SK-N-SH (cell line): ENCODE data around the gene QSOX1. TPM values are rescaled to one million over a fixed set of nuclear protein-coding genes. Genes with fewer than 3 reads are reported as not detected.

Experiments used
- CTCF ChIA-PET: fragments of 300-600, 350-600 bp; formaldehyde crosslinking; extraction: SDS; loops from one replicate; lab custom pipeline; 2021; lab: Yijun Ruan, JAX
- POLR2A ChIA-PET: fragments of 350-600 bp; sonication (Branson Sonifier 250); formaldehyde crosslinking; extraction: SDS; loops from one replicate; lab custom pipeline; 2020; ENCODE audit warnings: antibody characterized with exemption, inconsistent platforms; lab: Yijun Ruan, JAX
- DNase-seq: peaks from one replicate; pipeline ENCODE4 v3.0.0; 2012
- H2AFZ ChIP-seq: fragments of 200-600 bp; sonication (generic); 2 replicates; pipeline ENCODE4 v1.8.1; 2016; ENCODE audit warnings: antibody characterized with exemption, mild to moderate bottlenecking, low read depth
- H3F3A ChIP-seq: fragments of 200-600 bp; sonication (generic); replicated peaks from 2 replicates; pipeline ENCODE3; 2016; ENCODE audit warnings: antibody characterized with exemption, mild to moderate bottlenecking; ENCODE audit not compliant: insufficient read depth
- H3K27ac ChIP-seq, 2 experiments: fragments of 200-500 bp in 1 of 2; fragments of 200-600 bp in 1 of 2; sonication (Bioruptor generic) in 1 of 2; sonication (generic), shearing (Covaris generic) in 1 of 2; 2 replicates each; pipeline versions ENCODE4 v1.5.1 to v1.6.1; 2014 to 2016; ENCODE audit warnings: low read depth in 2 of 2, inconsistent platforms in 1 of 2, low read length in 1 of 2, mild to moderate bottlenecking in 1 of 2, mixed read lengths in 1 of 2
- H3K27me3 ChIP-seq: fragments of 200-600 bp; sonication (generic), shearing (Covaris generic); 2 replicates; pipeline ENCODE4 v1.6.1; 2016; ENCODE audit warnings: mixed run types; ENCODE audit not compliant: insufficient read depth
- H3K36me3 ChIP-seq, 2 experiments: fragments of 200-500 bp in 1 of 2; fragments of 200-600 bp in 1 of 2; sonication (Bioruptor generic) in 1 of 2; sonication (generic) in 1 of 2; replicated peaks in 1 of 2; 2 replicates each; pipeline versions ENCODE3 to v1.5.1; 2014 to 2016; ENCODE audit warnings: low read length in 1 of 2, mild to moderate bottlenecking in 1 of 2; ENCODE audit not compliant: insufficient read depth in 2 of 2, control insufficient read depth in 1 of 2
- H3K4me1 ChIP-seq, 2 experiments: fragments of 200-500 bp in 1 of 2; fragments of 200-600 bp in 1 of 2; sonication (Bioruptor generic) in 1 of 2; sonication (generic), shearing (Covaris generic) in 1 of 2; 2 replicates each; pipeline versions ENCODE4 v1.5.1 to v1.6.1; 2014 to 2016; ENCODE audit warnings: low read depth in 1 of 2, low read length in 1 of 2, mixed run types in 1 of 2; ENCODE audit not compliant: insufficient read depth in 2 of 2, control insufficient read depth in 1 of 2
- H3K4me2 ChIP-seq: fragments of 200-600 bp; sonication (generic), shearing (Covaris generic); 2 replicates; pipeline ENCODE4 v1.6.1; 2017; ENCODE audit warnings: mixed run types
- H3K4me3 ChIP-seq, 2 experiments: fragments of 200-500 bp in 1 of 2; fragments of 200-600 bp in 1 of 2; sonication (Bioruptor generic) in 1 of 2; sonication (generic), shearing (Covaris generic) in 1 of 2; 2 replicates each; pipeline versions ENCODE4 v1.5.1 to v1.8.1; 2014 to 2016; ENCODE audit warnings: low read depth in 2 of 2, inconsistent platforms in 1 of 2, low read length in 1 of 2, mild to moderate bottlenecking in 1 of 2, mixed read lengths in 1 of 2, moderate library complexity in 1 of 2
- H3K79me2 ChIP-seq: fragments of 200-600 bp; sonication (generic); 2 replicates; pipeline ENCODE4 v1.8.1; 2017; ENCODE audit warnings: mild to moderate bottlenecking; ENCODE audit not compliant: insufficient read depth
- H3K9ac ChIP-seq: fragments of 200-600 bp; sonication (generic); 2 replicates; pipeline ENCODE4 v1.6.1; 2017; ENCODE audit warnings: mixed run types
- H3K9me2 ChIP-seq: fragments of 200-600 bp; sonication (generic); 2 replicates; pipeline ENCODE4 v1.6.1; 2017; ENCODE audit warnings: mixed run types
- H3K9me3 ChIP-seq: fragments of 200-600 bp; sonication (generic); 2 replicates; pipeline ENCODE4 v1.6.1; 2017; ENCODE audit warnings: mixed run types, mild to moderate bottlenecking, moderate library complexity
- H4K20me1 ChIP-seq: fragments of 200-600 bp; sonication (generic); 2 replicates; pipeline ENCODE4 v1.6.1; 2017; ENCODE audit warnings: mild to moderate bottlenecking, mixed run types; ENCODE audit not compliant: insufficient read depth
- CHD2 ChIP-seq: fragments of 150-350 bp; IDR thresholded peaks from 2 replicates; pipeline ENCODE4 v1.6.1; 2018; ENCODE audit warnings: low read length; ENCODE audit not compliant: partially characterized antibody
- CTCF ChIP-seq: fragments of 200-600 bp; sonication (generic); IDR thresholded peaks from 2 replicates; pipeline ENCODE4 v1.6.1; 2017; ENCODE audit warnings: antibody characterized with exemption, mild to moderate bottlenecking, moderate library complexity
- ELF1 ChIP-seq: IDR thresholded peaks from 2 replicates; pipeline ENCODE4 v1.4.0; 2012
- GABPA ChIP-seq: IDR thresholded peaks from 2 replicates; pipeline ENCODE4 v1.4.0; 2012; ENCODE audit warnings: low read depth, mild to moderate bottlenecking
- MXI1 ChIP-seq: IDR thresholded peaks from 2 replicates; pipeline ENCODE4 v1.6.1; 2012; ENCODE audit warnings: mild to moderate bottlenecking, low read depth, low read length, improper control_type of control experiment
- POLR2AphosphoS5 ChIP-seq: IDR thresholded peaks from 2 replicates; pipeline ENCODE4 v1.6.1; 2012; ENCODE audit warnings: low read depth, low read length
- RAD21 ChIP-seq: IDR thresholded peaks from 2 replicates; pipeline ENCODE4 v1.6.1; 2012; ENCODE audit warnings: mild to moderate bottlenecking, low read length
- REST ChIP-seq: IDR thresholded peaks from 2 replicates; pipeline ENCODE4 v1.6.1; 2012; ENCODE audit warnings: mild to moderate bottlenecking, low read depth, low read length, moderate library complexity
- SMC3 ChIP-seq: IDR thresholded peaks from 2 replicates; pipeline ENCODE4 v1.6.1; 2012; ENCODE audit warnings: low read depth, low read length, improper control_type of control experiment
- YY1 ChIP-seq: IDR thresholded peaks from 2 replicates; pipeline ENCODE4 v1.4.0; 2012; ENCODE audit warnings: low read depth, mild to moderate bottlenecking
- WGBS: methylation state at CpG from one replicate; pipeline ENCODE4 v1.1.6; 2017; ENCODE audit warnings: low lambda C conversion rate; 5-methylcytosine and 5-hydroxymethylcytosine counted together
- polyA plus RNA-seq, 3 experiments: library from polyadenylated mRNA; depleted of rRNA; stranded (reverse); fragments of >200 nt; gene quantifications; 2 replicates each; pipeline ENCODE4 v1.2.3, GENCODE V29; 2012

The QSOX1 gene
- polyA plus RNA-seq, 1 of the 3 experiments (the other 2 are of a cell fraction): 359 TPM

GRCh38 chr1:180168786-180169639 is 14.3 kb downstream of the QSOX1 start:
- Histone ChIP-seq H3K4me3 (no peak overlapping the region), H3K4me1 (peaks cover 14 to 38% of the 10 kb centered on the region in 2 experiments; a peak in 3 of 4 replicates), H3K9ac (no peak overlapping the region), H3K9me3 (no peaks in the 10 kb centered on the region), H3K79me2 (peaks cover 38% of the 10 kb centered on the region), H3K36me3 (peaks cover 3 to 11% of the 10 kb centered on the region in 2 experiments), H2AFZ (no peak overlapping the region), H3K9me2 (no peaks in the 10 kb centered on the region), H3F3A (no peaks in the 10 kb centered on the region), H3K4me2 (no peak overlapping the region), H3K27ac (no peak overlapping the region), H4K20me1 (peaks cover 16% of the 10 kb centered on the region; the same call in 1 of the 2 replicates), H3K27me3 (no peaks in the 10 kb centered on the region)
- CTCF ChIA-PET: interaction anchor here (0.9 to 6.8 kb wide), 14 partner anchors 10 to 351 kb away, joined by 3 to 97 read pairs (median 3); no protein-coding TSS in a partner anchor
- WGBS: 97% methylated on average over 5 of the region's 12 CpGs
- peak; percentile 78 for DNase-seq
- POLR2A ChIA-PET: no interaction called here
- no peak for TF ChIP-seq YY1
- peak; percentile 65 for TF ChIP-seq SMC3
- no peak for TF ChIP-seq MXI1
- no peak for TF ChIP-seq CHD2
- peak; percentile 68 for TF ChIP-seq CTCF
- no peak for TF ChIP-seq REST
- no peak for TF ChIP-seq POLR2AphosphoS5
- no peak for TF ChIP-seq ELF1
- peak; percentile 56 for TF ChIP-seq RAD21
- no peak for TF ChIP-seq GABPA
